GM10248 (cell line): ENCODE results near the gene MORN1.

ENCODE experiments used
- CTCF ChIA-PET: fragments of 300-600 bp; sonication (Branson Sonifier 250); formaldehyde crosslinking; extraction: SDS; loops from one replicate; lab custom pipeline; 2021; ENCODE audit warnings: antibody characterized with exemption; lab: Yijun Ruan, JAX
- POLR2A ChIA-PET: fragments of 350-650 bp; sonication (Branson Sonifier 250); formaldehyde crosslinking; extraction: SDS; loops from one replicate; lab custom pipeline; 2020; ENCODE audit warnings: antibody characterized with exemption; lab: Yijun Ruan, JAX
- DNase-seq: peaks from one replicate; pipeline ENCODE4 v3.0.0; 2012; ENCODE audit errors: extremely low spot score
- CTCF ChIP-seq: IDR thresholded peaks from 2 replicates; pipeline ENCODE4 v1.5.1; 2012; ENCODE audit warnings: mild to moderate bottlenecking, low read depth; ENCODE audit errors: extremely low read depth, missing control alignments, control extremely low read depth

Gene MORN1

DNA sequence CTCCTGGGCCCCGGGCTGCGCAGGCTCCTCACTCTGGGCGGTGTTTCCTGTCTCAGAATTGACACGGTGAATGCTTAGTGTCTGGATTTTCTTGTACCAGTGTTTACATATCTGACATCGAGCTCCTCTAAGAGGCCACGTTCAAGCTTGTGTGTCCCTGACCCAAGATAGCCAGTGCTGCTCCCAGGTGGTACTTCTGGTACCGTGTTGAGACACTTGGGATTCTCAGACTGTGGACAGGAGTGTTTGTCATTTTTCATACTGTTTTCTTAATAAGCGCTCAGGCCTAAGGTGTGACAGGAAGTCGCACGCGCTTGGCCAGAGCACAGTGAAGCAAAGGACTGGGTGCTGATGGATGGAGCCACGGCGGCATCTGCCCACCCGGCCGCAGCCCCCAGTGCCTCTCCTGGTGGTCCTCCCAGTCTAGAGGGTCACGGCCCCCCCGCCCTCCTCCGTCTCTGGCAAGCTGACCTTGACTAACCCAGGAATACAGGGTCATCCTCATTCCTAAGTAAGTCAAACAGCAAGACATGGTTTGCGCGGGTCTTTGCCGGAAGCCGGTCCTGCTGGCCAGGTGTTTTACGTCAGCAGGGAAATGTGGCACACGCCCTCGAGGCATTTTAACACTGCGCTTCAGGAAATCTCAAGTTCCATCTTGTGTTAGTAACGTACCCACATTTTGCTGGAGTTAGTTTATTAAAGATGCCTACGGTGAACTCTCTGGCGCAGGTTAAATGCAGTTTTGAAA, 13.0 kb upstream of the MORN1 start:
- ChIA-PET CTCF (no interaction called here), POLR2A (no interaction called here)
- DNase-seq = no peak
- no peak for TF ChIP-seq CTCF

GRCh38 chr1:2403273-2403672, 11.9 kb upstream of the MORN1 start:
- ChIA-PET POLR2A (no interaction called here), CTCF (interaction anchor here (1.1 kb wide), 1 partner anchor 12 kb away, joined by 3 read pairs; the partner anchor contains the start of genes MORN1 and RER1)
- DNase-seq = no peak
- no peak for TF ChIP-seq CTCF

GRCh38 chr1:2402420-2402819, 11.1 kb upstream of the MORN1 start:
- ChIA-PET CTCF (interaction anchor here (1.0 to 1.1 kb wide), 2 partner anchors 11 kb away, joined by 3 read pairs; partner anchors contain the start of genes MORN1 and RER1), POLR2A (no interaction called here)
- no peak for DNase-seq
- TF ChIP-seq CTCF = no peak

DNA sequence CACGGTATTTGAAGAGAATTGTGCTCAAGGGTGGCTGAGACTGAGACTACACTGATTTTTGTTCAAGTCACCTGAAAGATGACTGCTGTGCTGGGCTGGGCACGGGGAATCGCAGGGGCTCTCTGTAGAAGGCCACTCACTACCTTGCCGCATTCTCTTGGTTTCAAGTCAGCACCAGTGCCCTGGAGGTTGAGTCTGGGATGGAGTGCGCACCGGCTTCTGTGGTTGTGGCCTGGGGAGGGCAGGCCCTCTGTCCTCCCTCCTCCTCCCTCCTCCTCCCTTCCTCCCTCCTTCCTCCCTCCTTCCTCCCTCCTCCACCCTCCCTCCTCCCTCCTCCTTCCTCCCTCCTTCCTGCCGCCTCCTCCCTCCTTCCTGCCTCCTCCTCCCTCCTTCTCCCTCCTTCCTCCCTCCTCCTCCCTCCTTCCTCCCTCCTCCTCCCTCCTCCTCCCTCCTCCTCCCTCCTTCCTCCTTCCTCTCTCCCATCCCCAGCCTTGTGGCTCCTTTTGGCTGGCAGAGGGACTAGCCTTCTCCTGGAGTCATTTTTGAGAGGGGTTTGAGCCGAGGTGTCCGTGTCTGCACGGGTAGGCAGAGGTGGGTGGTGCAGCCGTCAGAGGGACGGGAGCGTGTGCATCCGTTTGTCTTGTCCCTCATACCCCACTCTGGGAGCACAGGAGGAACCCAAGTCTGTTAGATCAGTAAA, 9.7 kb upstream of the MORN1 start:
- DNase-seq = no peak
- POLR2A ChIA-PET = no interaction called here
- CTCF ChIA-PET = interaction anchor here (1.0 kb wide), 1 partner anchor 10 kb away, joined by 3 read pairs; the partner anchor contains the start of genes MORN1 and RER1
- TF ChIP-seq CTCF = no peak

- no peak for TF ChIP-seq CTCF
- DNase-seq = no peak
- CTCF ChIA-PET = no interaction called here
- POLR2A ChIA-PET = no interaction called here
These were observed 9.2 kb upstream of the MORN1 start for GRCh38 chr1:2400576-2400909.

GRCh38 chr1:2399890-2400575, 8.7 kb upstream of the MORN1 start:
- CTCF ChIA-PET = no interaction called here
- no peak for DNase-seq
- POLR2A ChIA-PET = no interaction called here
- no peak for TF ChIP-seq CTCF
